PC-3 (cell line): ENCODE data around the gene MTMR11. TPM values are rescaled to one million over a fixed set of nuclear protein-coding genes. Genes with fewer than 3 reads are reported as not detected.
"Not testable (repeated sequence)": the region's sequence is repeated elsewhere in the genome, so short reads cannot be mapped to it uniquely, and the experiment has no call there.

ENCODE experiments used
- ATAC-seq: fragments of 200-7000 bp; cut with Tn5 transposase; 2 replicates; pipeline ENCODE4 v1.9.1; 2020; ENCODE audit warnings: mild to moderate bottlenecking, moderate library complexity
- BruUV-seq: library from RNA; stranded (reverse); fragments of 400-500 nt; replicated peaks from 2 replicates; lab custom pipeline; 2021; lab: Mats Ljungman, UMichigan
- CTCF ChIA-PET: fragments of 300-600 bp; sonication (Branson Sonifier 250); formaldehyde crosslinking; loops from one replicate; lab custom pipeline; 2022; ENCODE audit warnings: antibody characterized with exemption; lab: Charles Lee
- POLR2A ChIA-PET: fragments of 300-600 bp; sonication (Branson Sonifier 250); formaldehyde crosslinking; loops from one replicate; lab custom pipeline; 2022; ENCODE audit warnings: antibody characterized with exemption; ENCODE audit not compliant: unreplicated experiment; lab: Charles Lee
- DNase-seq: peaks from one replicate; pipeline ENCODE4 v3.0.0-alpha.2; 2015
- H2AFZ ChIP-seq: fragments of 300-600 bp; sonication (generic); 2 replicates; pipeline ENCODE4 v1.6.0; 2016; ENCODE audit warnings: antibody characterized with exemption, low read length
- H3F3A ChIP-seq: fragments of 300-600 bp; sonication (generic); one replicate; pipeline ENCODE4 v1.6.0; 2017; ENCODE audit warnings: antibody characterized with exemption, low read length, control low read depth, mild to moderate bottlenecking; ENCODE audit not compliant: unreplicated experiment
- H3K27ac ChIP-seq: fragments of 300-600 bp; sonication (generic); 2 replicates; pipeline ENCODE4 v1.5.1; 2016; ENCODE audit warnings: mild to moderate bottlenecking, low read length
- H3K27me3 ChIP-seq: fragments of 300-600 bp; sonication (generic); 2 replicates; pipeline ENCODE4 v1.6.1; 2016; ENCODE audit warnings: low read length, mixed read lengths
- H3K36me3 ChIP-seq: fragments of 300-600 bp; sonication (generic); 2 replicates; pipeline ENCODE4 v1.6.1; 2016; ENCODE audit warnings: low read depth, mixed run types, low read length, mixed read lengths
- H3K4me1 ChIP-seq: fragments of 300-600 bp; sonication (generic); 2 replicates; pipeline ENCODE4 v1.5.1; 2016; ENCODE audit warnings: low read length; ENCODE audit not compliant: insufficient read depth
- H3K4me2 ChIP-seq: fragments of 300-600 bp; sonication (generic); 2 replicates; pipeline ENCODE4 v1.6.0; 2016; ENCODE audit warnings: low read length
- H3K4me3 ChIP-seq: fragments of 300-600 bp; sonication (generic); 2 replicates; pipeline ENCODE4 v1.5.1; 2016; ENCODE audit warnings: mild to moderate bottlenecking, low read length, mixed read lengths
- H3K79me2 ChIP-seq: fragments of 300-600 bp; sonication (generic); 2 replicates; pipeline ENCODE4 v1.6.1; 2017; ENCODE audit warnings: low read length, mixed read lengths
- H3K9ac ChIP-seq: fragments of 300-600 bp; sonication (generic); 2 replicates; pipeline ENCODE4 v1.6.0; 2016; ENCODE audit warnings: mild to moderate bottlenecking, low read length
- H3K9me2 ChIP-seq: fragments of 300-600 bp; sonication (generic); replicated peaks from 2 replicates; pipeline ENCODE4 v1.6.1; 2016; ENCODE audit warnings: mixed run types, low read length, mixed read lengths
- H3K9me3 ChIP-seq: fragments of 300-600 bp; sonication (generic); 2 replicates; pipeline ENCODE4 v1.6.1; 2016; ENCODE audit warnings: low read length, mixed read lengths
- H4K20me1 ChIP-seq: fragments of 300-600 bp; sonication (generic); 2 replicates; pipeline ENCODE4 v1.6.1; 2016; ENCODE audit warnings: low read length, mixed read lengths
- CTCF ChIP-seq: fragments of 300-600 bp; sonication (generic); conservative IDR thresholded peaks from 2 replicates; pipeline ENCODE4 v1.5.1; 2017; ENCODE audit warnings: antibody characterized with exemption, low read depth, mild to moderate bottlenecking, low read length
- EZH2 ChIP-seq: fragments of 300-600 bp; sonication (generic); IDR thresholded peaks from one replicate; pipeline ENCODE4 v1.6.1; 2017; ENCODE audit warnings: antibody characterized with exemption, mild to moderate bottlenecking, low read length; ENCODE audit not compliant: unreplicated experiment
- EZH2phosphoT487 ChIP-seq: fragments of 300-600 bp; sonication (generic); IDR thresholded peaks from 2 replicates; pipeline ENCODE4 v1.6.1; 2018; ENCODE audit warnings: mild to moderate bottlenecking, antibody characterized with exemption, low read length, borderline replicate concordance
- intact Hi-C: fragments of 100-400 bp; cut with micrococcal nuclease; formaldehyde crosslinking; loops from 2 replicates; pipeline ENCODE4 v1.9.0; 2023
- total RNA-seq: library from RNA; depleted of rRNA; stranded (reverse); fragments of >200 nt; gene quantifications from 2 replicates; pipeline ENCODE4 v1.2.3, GENCODE V29; 2014

Gene MTMR11
- total RNA-seq, 1 experiment from 2014 or later = 5.1 TPM

GRCh38 chr1:149886396-149887195 lies 50.1 kb downstream of the MTMR11 start:
- H3K4me3 ChIP-seq = peak overlapping the region; percentile 77
- H3K9ac ChIP-seq = peak overlapping the region; percentile 90
- peaks cover 12% of the 10 kb centered on the region for H3F3A ChIP-seq
- no peaks in the 10 kb centered on the region for H4K20me1 ChIP-seq
- H3K79me2 ChIP-seq = peaks cover 19% of the 10 kb centered on the region; the same call in 1 of the 2 replicates
- intact Hi-C loops = no loop called here
- H3K4me1 ChIP-seq = peaks cover 27% of the 10 kb centered on the region
- TSS peak; percentile 92 for BruUV-seq
- peak overlapping the region; percentile 91 for H3K4me2 ChIP-seq
- DNase-seq (peak; percentile 100), ATAC-seq (peak; percentile 60)
- H3K27ac ChIP-seq = peak overlapping the region; percentile 93
- ChIA-PET CTCF (interaction anchor here (1.4 kb wide), 1 partner anchor 282 kb away, joined by 4 read pairs; no protein-coding TSS in a partner anchor), POLR2A (interaction anchor here (0.5 to 1.3 kb wide), 12 partner anchors 37 to 329 kb away, joined by 3 to 9 read pairs (median 4); partner anchors contain the start of gene PLEKHO1)
- no peaks in the 10 kb centered on the region for H3K9me3 ChIP-seq
- TF ChIP-seq EZH2phosphoT487 = no peak
- no peak for TF ChIP-seq CTCF
- no peak for TF ChIP-seq EZH2
- no peaks in the 10 kb centered on the region for H3K27me3 ChIP-seq
- H3K9me2 ChIP-seq = no peaks in the 10 kb centered on the region
- H3K36me3 ChIP-seq = no peaks in the 10 kb centered on the region
- no peak overlapping the region for H2AFZ ChIP-seq

DNA sequence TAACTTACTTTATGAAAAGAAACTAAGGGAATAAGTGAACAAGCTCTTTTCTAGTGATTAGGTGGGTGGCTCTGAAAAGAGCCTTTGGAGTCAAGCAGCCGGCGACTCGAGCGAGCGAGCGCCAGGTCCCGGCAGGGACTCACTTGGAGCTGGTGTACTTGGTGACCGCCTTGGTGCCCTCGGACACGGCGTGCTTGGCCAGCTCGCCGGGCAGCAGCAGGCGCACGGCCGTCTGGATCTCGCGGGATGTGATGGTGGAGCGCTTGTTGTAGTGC lies 50.6 kb downstream of the MTMR11 start:
- Histone ChIP-seq H3K4me2 (peak overlapping the region; percentile 82), H3K27ac (peak overlapping the region; percentile 91), H3K9ac (peak overlapping the region; percentile 90), H3K4me3 (peak overlapping the region; percentile 77), H3K4me1 (peaks cover 27% of the 10 kb centered on the region), H3F3A (peaks cover 12% of the 10 kb centered on the region), H3K79me2 (peaks cover 19% of the 10 kb centered on the region; the same call in 1 of the 2 replicates)
- POLR2A ChIA-PET = interaction anchor here (0.6 kb wide), 9 partner anchors 36 to 329 kb away, joined by 3 to 6 read pairs (median 3); no protein-coding TSS in a partner anchor
- CTCF ChIA-PET, intact Hi-C loops, H3K9me3 ChIP-seq, H2AFZ ChIP-seq, H3K9me2 ChIP-seq, ATAC-seq, DNase-seq, H3K36me3 ChIP-seq, H3K27me3 ChIP-seq, H4K20me1 ChIP-seq: not testable (repeated sequence)
- TSS peak; percentile 64 for BruUV-seq

DNA sequence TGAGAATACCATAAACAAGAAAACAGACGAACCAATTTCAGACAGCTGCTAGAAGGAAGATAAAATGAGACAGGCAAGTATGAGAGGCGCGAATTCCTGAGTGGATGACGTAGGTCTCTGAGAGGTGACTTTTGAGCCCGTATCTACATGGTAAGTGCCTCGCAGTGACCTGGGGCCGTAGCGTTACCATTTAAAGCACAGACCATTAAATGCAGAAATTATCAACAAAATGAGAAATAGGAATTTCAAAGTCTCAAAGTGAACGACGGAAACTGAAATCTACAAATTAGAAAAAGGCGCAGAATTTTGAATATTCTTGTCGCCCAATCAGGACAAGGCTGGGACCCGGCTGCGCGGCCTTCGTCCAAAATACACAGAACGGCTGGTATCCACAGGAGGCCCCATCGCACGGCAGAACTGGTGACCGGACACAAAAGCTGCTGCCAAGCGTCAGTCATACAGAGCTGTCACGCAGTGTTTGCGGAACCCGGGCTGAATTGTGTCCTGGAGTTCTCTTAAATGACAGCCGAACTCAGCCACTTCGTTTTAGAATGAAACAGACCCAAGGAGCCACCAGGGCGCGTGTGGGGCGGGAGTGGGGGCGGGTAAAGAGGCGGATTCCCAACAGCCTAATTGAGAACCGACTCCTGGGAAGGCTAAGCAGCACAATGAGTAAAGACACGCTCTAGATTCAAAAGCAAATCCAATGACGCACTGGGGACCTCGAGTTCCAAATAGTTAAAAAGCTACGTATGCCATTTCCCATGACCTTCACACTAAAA lies 51.1 kb downstream of the MTMR11 start:
- H3K4me1 ChIP-seq = peaks cover 27% of the 10 kb centered on the region
- peak overlapping the region; percentile 77 for H3K4me3 ChIP-seq
- H3K9ac ChIP-seq = peak overlapping the region; percentile 90
- BruUV-seq = no TSS peak
- H3K4me2 ChIP-seq = peak overlapping the region; percentile 82
- no peaks in the 10 kb centered on the region for H3K36me3 ChIP-seq
- peak; percentile 94 for DNase-seq
- peak; percentile 42 for ATAC-seq
- H3K9me3 ChIP-seq = no peaks in the 10 kb centered on the region
- H3F3A ChIP-seq = peaks cover 12% of the 10 kb centered on the region
- H3K79me2 ChIP-seq = peaks cover 19% of the 10 kb centered on the region; the same call in 1 of the 2 replicates
- intact Hi-C loops = no loop called here
- peak overlapping the region; percentile 91 for H3K27ac ChIP-seq
- TF ChIP-seq EZH2phosphoT487 (no peak), CTCF (no peak), EZH2 (no peak)
- POLR2A ChIA-PET = interaction anchor here (0.6 kb wide), 6 partner anchors 36 to 330 kb away, joined by 3 to 6 read pairs (median 4); no protein-coding TSS in a partner anchor
- H3K27me3 ChIP-seq = no peaks in the 10 kb centered on the region
- CTCF ChIA-PET = no interaction called here
- H4K20me1 ChIP-seq = no peaks in the 10 kb centered on the region
- H2AFZ ChIP-seq = peak overlapping the region; percentile 11; the same call in 1 of the 2 replicates
- H3K9me2 ChIP-seq = no peaks in the 10 kb centered on the region
